Measurements from ENCODE around the gene TBCK.

DNA sequence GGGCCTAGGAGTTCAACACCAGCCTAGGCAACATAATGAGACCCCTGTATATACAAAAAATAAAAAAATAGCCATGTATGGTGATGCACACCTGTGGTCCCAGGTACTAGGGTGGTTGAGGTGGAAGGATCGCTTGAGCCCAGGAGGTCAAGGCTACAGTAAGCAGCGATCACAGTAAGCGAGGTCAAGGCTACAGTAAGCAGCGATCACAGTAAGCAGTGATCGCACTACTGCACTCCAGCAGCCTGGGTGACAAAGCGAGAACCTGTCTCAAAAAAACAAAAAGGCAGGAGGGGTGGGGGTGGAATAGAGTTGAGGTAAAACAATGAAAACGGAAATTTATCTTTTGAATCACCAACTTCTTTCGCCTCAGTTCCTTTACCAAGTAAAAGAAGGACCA is 29.4 kb downstream of the TBCK start:
- TF ChIP-seq POLR2A (IDR thresholded peaks at IDR 0.05; ENCODE audit: low read depth, low read length) (no peak), POLR2AphosphoS5 (IDR thresholded peaks at IDR 0.05; ENCODE audit: low read depth, low read length) (no peak), TAF1 (IDR thresholded peaks at IDR 0.05; ENCODE audit: borderline replicate concordance, low read depth, low read length) (no peak)
